OCI-M2 (cell line): ENCODE results near the gene DENND4A.

Experiments used
- DNase-seq: peaks from one replicate; lab custom pipeline; 2025; ENCODE audit not compliant: unreplicated experiment; lab: John Stamatoyannopoulos, UW

Gene DENND4A

DNA sequence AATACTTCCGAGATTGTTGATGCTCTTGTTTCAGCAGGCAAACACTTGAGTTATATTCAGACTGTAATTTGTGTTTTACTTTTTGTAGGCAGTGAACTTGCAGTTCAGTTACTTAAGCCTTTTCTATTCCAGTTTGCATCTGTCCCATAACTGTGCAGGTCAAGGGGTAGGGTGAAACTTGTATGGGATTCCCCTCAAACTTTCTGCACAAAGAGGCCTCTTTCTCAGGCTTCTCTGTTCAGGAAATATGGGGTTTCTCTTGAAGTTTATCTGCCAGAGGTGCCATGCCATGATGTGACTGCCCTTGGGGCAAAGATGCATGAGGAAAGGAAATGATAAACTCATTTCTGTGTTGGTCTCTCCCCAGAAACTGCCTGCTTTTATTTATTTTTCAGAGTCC is 103.6 kb downstream of the DENND4A start:
- no peak for DNase-seq

- no peak for DNase-seq
These were observed 109.6 kb downstream of the DENND4A start for GRCh38 chr15:65682404-65682911.

DNA sequence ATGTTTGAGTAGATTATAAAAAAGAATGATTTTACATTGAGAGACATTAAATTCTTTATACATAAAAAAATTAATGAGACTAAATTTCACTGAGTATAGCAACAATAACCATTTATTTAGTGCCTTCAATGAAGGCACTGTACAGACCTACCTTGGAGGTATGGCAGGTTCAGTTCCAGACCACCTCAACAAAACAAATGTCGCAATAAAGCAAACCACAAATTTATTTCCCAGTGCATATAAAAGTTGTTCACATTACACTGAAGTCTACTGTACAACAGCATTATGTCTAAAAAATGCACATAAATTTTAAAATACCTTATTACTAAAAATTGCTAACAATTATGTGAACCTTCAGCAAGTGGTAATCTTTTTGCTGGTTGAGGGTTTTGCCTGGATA is 111.5 kb downstream of the DENND4A start:
- no peak for DNase-seq

DNA sequence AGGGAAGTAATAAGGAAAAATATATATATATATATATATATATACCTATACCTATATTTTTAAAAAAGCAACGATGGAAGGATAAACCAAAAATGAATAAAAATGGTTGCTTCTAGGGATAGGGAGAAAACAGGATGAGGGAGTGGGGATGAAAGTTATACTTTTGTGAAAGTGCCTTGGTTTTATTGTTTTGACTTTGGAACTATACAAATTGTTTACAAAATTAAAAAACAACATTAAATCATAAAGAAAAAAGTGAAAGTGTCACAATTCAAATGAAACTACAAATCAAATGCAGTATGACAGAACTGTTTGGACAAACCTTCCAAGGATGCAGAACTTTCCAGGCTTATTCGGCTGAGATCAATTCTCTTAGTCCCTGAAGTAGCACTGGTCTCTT is 116.0 kb downstream of the DENND4A start:
- DNase-seq = no peak

DNA sequence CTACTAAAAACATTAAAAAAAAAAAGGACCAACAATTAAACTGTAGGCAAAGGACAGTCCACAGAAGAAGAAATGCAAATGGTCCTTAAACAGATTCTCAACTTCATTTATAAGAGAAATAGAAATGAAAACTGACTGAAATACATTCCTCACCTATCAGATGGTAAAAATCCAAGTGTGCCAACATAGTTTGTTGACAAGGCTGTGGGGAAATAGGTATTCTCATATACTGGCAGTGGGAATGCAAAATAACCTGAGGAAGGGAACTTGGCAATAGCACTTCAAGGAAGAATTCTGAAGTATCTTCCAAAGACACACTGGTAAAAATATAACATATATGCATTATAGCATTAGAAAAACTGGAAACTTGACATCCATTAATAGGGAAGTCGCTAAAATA is 116.5 kb downstream of the DENND4A start:
- no peak for DNase-seq

- no peak for DNase-seq
These were observed 125.8 kb downstream of the DENND4A start for GRCh38 chr15:65666257-65666656.

GRCh38 chr15:65663521-65663920 is 128.6 kb downstream of the DENND4A start:
- DNase-seq = no peak

DNA sequence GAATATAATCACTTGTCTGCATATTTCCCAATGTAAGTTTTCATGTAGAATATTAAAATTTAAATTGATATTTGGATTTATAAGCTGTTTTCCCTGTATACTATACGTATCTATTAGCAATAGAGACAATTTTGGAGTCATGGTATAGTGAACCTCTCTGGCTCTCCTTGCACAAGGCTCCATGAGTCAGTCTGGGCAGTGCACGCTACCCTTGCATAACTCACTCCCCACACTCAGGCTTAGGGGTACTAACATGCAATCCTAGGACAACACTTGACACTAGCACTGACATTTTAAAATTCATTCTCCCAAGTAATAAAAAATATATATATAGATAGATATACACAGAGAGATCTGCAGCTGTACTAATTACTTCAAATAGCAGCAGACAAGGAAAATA is 131.2 kb downstream of the DENND4A start:
- DNase-seq = no peak

GRCh38 chr15:65659502-65660052 is 132.5 kb downstream of the DENND4A start:
- DNase-seq = no peak

GRCh38 chr15:65655457-65655856 is 136.6 kb downstream of the DENND4A start:
- no peak for DNase-seq

DNA sequence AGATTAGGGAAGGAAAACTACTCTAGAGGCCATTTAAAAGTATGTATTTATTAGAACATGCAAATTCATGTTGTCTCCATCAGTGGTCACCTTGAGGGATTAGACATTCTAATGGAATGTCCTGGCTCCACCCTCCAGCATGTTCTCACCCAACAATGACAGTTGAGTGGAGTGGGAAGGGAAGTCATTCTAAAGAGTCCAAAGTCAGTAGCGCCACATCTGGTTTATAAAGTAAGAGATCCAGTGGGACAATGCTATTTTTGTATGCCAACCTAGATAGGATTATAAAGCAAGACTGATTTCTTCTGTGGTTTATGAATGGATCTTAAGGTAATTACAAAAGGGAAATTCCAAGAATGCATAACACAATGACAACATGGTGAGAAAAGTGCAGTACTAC is 137.1 kb downstream of the DENND4A start:
- no peak for DNase-seq

DNA sequence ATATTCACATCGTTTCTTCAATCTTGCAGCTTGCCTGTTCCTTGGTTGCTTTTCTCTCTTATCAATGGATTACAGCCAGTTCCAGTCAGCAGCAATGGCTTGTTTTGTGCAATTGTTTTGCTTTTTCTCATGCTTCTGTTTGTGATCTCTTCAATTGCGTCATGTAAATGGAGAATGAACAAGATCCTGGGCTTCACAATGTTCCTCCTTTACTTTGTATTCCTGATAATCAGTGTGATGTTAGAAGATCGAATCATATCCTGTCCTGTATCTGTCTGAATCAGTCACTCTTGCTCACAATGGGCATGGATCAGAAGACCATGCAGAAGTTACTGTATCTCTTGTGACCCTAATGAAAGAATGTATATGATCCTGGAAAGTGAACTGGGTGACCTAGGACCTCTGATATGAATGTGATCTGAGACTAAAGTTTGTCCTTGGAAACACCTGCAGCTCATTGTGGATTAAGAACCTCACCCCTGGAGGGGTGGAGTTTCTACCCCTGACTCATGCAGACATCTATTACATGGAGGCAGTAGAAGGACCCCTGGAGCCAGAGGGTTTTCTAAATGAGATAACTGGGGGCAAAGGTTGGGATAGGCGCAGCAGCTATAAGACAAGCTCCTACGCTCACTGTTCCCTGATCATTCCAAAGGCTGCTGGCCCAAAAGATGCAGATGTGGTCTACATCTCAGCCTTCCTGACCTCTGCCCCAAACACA is 138.1 kb downstream of the DENND4A start:
- DNase-seq = no peak

- DNase-seq = no peak
These were observed 138.8 kb downstream of the DENND4A start for GRCh38 chr15:65653341-65653740.

- DNase-seq = no peak
These were observed 140.0 kb downstream of the DENND4A start for GRCh38 chr15:65651831-65652749.

- no peak for DNase-seq
These were observed 141.1 kb downstream of the DENND4A start for GRCh38 chr15:65651042-65651322.

DNA sequence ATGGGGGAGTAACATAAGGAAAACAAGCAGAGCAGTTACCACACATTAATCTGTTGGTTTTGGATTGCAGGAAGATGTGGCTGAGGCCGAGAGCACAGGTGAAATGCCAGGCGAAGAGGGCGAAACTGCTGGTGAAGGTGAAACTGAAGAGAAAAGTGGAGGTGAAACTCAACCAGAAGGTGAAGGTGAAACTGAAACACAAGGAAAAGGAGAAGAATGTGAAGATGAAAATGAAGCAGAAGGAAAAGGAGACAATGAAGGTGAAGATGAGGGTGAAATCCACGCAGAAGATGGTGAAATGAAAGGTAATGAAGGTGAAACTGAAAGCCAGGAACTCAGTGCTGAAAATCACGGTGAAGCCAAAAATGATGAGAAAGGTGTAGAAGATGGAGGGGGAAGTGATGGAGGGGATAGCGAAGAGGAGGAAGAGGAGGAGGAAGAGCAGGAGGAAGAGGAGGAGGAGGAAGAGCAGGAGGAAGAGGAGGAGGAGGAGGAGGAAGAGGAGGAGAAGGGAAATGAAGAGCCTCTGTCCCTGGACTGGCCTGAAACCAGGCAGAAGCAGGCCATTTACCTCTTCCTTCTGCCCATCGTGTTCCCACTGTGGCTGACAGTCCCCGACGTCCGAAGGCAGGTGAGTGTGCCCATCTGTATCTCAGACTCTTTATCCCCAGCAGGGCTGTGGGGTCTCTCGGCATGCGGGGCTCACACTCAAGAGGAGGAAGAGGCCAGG is 141.6 kb downstream of the DENND4A start:
- DNase-seq = no peak

DNA sequence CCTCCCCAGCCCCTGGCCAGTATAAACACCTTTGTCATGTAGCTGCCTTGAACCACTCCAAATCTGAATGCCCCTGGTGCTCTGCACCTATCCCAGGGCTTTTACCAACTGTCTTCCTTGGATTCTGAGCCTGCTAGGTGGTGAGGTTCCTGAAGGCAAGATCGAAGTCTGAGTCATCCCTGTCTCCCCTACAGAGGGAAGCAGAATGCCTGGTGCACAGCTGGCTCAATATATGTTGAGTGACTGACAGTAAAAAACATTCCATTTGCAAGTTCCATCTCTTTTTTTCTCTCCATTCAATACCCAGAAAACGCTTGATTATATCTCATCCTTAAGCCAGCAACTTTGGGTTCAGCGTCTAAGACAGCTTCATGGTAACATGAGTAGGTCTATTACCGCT is 145.6 kb downstream of the DENND4A start:
- DNase-seq = no peak

- DNase-seq = no peak
These were observed 146.7 kb downstream of the DENND4A start for GRCh38 chr15:65645392-65645791.

DNA sequence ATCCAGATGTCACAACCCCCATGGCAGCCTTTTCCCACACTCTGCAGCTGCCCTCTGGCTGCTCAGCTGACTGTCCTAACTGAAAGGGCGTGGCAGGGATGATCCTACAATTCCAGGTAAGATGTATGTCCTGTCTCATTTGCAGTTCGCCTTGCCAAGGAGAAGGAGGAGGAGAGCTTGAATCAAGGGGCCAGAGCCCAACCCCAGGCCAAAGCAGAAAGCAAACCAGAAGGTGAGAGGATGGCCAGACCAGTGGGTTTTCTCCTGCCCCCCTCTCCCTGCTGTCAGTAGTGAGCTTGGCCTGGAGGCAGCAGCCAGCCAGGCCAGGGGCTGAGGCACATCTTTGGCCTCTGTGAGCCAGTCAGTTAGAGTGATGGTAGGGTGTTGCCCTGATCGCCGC is 147.8 kb downstream of the DENND4A start:
- DNase-seq = no peak

- DNase-seq = no peak
These were observed 149.5 kb downstream of the DENND4A start for GRCh38 chr15:65642594-65642993.

DNA sequence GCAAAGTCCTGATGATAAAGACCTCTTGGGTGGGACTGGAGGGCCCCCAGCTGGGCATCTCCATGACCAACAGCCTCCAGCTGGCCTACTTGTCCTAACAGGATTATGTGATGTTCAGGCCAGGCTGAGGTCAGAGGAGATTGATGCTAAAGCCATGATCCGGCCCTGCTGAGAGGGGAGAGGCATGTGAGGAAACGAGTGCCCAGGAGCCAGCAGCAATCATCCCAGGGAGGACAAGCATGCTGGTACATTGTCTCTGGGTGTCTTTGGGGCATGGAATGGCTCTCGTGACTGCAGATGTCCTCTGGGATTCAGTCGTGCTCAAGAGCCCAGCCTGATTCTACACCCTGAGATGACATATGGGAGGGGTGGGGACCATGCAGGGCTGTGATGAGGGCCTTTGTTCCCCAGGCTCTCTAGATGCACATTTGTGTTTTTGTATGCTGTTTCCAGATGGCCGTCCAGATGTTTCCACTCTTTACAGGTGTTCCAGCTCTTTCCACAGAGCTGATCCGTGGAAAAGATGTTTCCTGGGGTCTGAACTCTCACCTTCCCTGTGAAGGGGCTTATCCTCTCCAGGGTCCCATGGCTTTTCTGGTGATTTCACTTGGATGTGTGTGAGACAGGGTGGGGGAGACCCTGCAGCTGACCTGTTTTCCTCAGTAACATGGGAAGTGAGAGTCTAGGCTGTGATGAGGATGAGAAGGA is 150.2 kb downstream of the DENND4A start:
- DNase-seq = no peak
